Activated CD4-positive, alpha-beta T cell treated with anti-CD3 and anti-CD28 coated beads, Interleukin-2, amount 50 U/mL, for 1 hour (primary cell): ENCODE data around the gene ST8SIA3.
"Not testable (repeated sequence)": the region's sequence is repeated elsewhere in the genome, so short reads cannot be mapped to it uniquely, and the experiment has no call there.

Source experiments
- DNase-seq: peaks from one replicate; pipeline ENCODE4 v3.0.0-alpha.2; 2020

Gene ST8SIA3

GRCh38 chr18:57366528-57367081, 14.2 kb downstream of the ST8SIA3 start:
- no peak for DNase-seq

- no peak for DNase-seq
Measured at GRCh38 chr18:57372444-57372843, 20.1 kb downstream of the ST8SIA3 start.

DNA sequence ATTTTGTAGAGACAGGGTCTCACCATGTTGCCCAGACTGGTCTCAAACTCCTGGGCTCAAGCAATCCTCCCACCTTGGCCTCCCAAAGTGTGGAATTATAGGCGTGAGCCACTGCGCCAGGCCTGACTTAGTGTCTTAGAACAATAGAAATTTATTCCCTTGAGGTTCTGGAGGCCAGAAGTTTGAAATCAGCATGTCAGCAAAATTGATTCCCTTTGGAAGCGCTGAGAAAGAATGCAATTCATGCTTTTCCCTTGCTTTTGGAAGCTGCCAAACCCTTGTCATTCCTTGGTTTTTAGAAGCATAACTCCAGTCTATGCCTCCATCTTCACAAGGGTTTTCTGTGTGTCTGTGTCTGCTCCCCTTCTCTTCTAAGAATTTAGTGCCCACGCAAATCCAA, 20.7 kb downstream of the ST8SIA3 start:
- no peak for DNase-seq

DNA sequence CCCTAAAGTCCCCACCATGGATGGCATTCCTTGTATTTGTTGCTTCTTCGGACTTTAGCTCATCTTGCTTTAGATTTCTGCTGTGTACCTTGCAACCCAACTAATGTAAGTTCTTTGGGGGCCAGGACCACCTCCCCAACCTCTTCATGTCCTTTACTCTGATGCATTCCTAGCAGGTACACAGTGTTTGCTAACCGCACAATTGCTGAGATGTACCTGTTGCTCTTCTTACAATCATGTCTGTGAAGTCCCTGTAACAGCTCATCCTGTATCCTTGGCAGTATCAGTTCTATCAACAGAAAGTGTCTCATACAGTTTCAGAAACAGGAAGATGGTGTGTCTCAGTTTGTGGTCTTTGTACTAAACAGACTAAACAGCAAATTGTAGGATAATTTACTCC, 24.1 kb downstream of the ST8SIA3 start:
- DNase-seq: no peak

GRCh38 chr18:57389271-57389670, 36.9 kb downstream of the ST8SIA3 start:
- DNase-seq: no peak

GRCh38 chr18:57390044-57390443, 37.7 kb downstream of the ST8SIA3 start:
- DNase-seq: no peak

- not testable (repeated sequence) for DNase-seq
Measured at GRCh38 chr18:57394749-57395148, 42.4 kb downstream of the ST8SIA3 start.

- DNase-seq: not testable (repeated sequence)
Measured at GRCh38 chr18:57396831-57397230, 44.5 kb downstream of the ST8SIA3 start.

DNA sequence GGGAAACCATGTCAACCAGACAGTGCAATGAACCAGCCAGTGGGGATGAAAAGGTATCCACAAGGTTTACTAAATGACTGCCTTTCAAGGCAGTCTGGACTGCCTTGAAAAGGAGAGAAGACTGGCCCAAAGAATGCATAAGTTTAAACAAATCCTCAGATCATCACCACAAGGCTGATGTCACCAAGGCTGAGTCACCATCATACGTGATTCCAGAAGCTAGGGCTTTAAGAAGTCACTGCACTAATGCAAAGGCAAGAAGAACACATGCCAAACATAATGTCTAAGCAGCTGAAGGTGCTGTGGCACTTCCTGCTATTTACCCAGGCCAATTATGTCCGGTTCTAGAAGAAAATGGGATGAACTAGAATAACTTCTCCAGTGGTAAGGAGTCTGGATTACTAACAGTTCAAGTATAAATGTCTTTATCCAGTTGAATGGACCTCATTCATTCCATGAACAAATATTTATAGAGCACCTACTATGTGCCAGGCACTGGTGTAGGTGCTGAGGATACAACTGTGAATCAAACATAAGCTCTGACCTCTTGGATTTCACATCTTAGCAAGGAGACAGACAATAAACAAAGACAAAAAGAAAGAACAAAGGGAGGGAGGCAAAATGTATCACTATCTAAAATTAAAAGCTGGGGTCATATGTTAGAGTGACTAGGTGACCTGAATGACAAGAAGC, 45.2 kb downstream of the ST8SIA3 start:
- DNase-seq: no peak

- no peak for DNase-seq
Measured at GRCh38 chr18:57404345-57404744, 52.0 kb downstream of the ST8SIA3 start.

DNA sequence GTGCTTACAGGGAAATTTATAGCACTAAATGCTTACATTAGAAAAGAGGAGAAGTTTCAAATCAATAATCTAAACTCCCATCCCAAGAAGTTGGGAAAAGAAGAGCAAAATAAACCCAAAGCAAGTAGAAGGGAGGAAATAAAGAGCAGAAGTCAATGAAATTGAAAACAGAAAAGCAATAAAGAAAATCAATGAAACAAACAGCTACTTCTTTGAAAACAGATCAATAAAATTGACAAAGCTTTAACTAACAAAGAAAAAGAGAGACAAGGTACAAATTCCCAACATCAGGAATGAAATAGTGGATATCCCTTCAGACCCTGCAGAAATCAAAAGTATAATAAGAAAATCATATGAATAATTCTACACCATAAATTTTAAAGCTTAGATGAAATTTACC, 57.3 kb downstream of the ST8SIA3 start:
- no peak for DNase-seq

- no peak for DNase-seq
Measured at GRCh38 chr18:57410749-57411148, 58.4 kb downstream of the ST8SIA3 start.

- DNase-seq: no peak
Measured at GRCh38 chr18:57416542-57416941, 64.2 kb downstream of the ST8SIA3 start.
